Upper lobe of left lung (tissue), 6 donors: ENCODE data around the gene YDJC. TPM values are rescaled to one million over a fixed set of nuclear protein-coding genes. Genes with fewer than 3 reads are reported as not detected.

Experiments
- ATAC-seq, 2 donors: fragments of 200-7000 bp; cut with Tn5 transposase; one replicate each; pipeline ENCODE4 v1.9.1; 2022; ENCODE audit warnings: mild to moderate bottlenecking in 2 of 2, moderate library complexity in 2 of 2; ENCODE audit not compliant: low FRiP score in 2 of 2
- DNase-seq, 2 donors: peaks; one replicate each; pipeline ENCODE4 v3.0.0-alpha.2; 2019 to 2020
- H3K27ac ChIP-seq, 4 donors: fragments of 200-600 bp; sonication (generic); one replicate each; pipeline ENCODE4 v1.5.1; 2016 to 2019
- H3K27me3 ChIP-seq, 4 donors: fragments of 200-600 bp; sonication (generic); one replicate each; pipeline ENCODE4 v1.5.1; 2017 to 2019
- H3K36me3 ChIP-seq, 4 donors: fragments of 200-600 bp; sonication (generic); one replicate each; pipeline ENCODE4 v1.5.1; 2016 to 2019
- H3K4me1 ChIP-seq, 4 donors: fragments of 200-600 bp; sonication (generic); one replicate each; pipeline ENCODE4 v1.5.1; 2018 to 2019
- H3K4me3 ChIP-seq, 4 donors: fragments of 200-600 bp; sonication (generic); one replicate each; pipeline ENCODE4 v1.5.1; 2017 to 2019; ENCODE audit warnings: mild to moderate bottlenecking in 2 of 4, moderate library complexity in 1 of 4
- H3K9me3 ChIP-seq, 4 donors: fragments of 200-600 bp; sonication (generic); one replicate each; pipeline ENCODE4 v1.5.1; 2018 to 2019
- CTCF ChIP-seq, 6 experiments: fragments of 450-650 bp in 4 of 6; fragments of 200-600 bp in 2 of 6; sonication (generic) in 2 of 6; IDR thresholded peaks; one replicate each; pipeline ENCODE4 v1.5.1; 2016 to 2019; ENCODE audit warnings: antibody characterized with exemption in 6 of 6
- EP300 ChIP-seq, 4 donors: sonication (generic); formaldehyde crosslinking; IDR thresholded peaks; one replicate each; pipeline ENCODE4 v1.5.1; 2017; ENCODE audit warnings: antibody characterized with exemption in 4 of 4, control low read depth in 2 of 4
- POLR2A ChIP-seq, 4 donors: fragments of 450-650 bp; IDR thresholded peaks; one replicate each; pipeline ENCODE4 v1.5.1; 2016 to 2017; ENCODE audit warnings: antibody characterized with exemption in 4 of 4, mild to moderate bottlenecking in 2 of 4
- POLR2AphosphoS5 ChIP-seq, 2 donors: sonication (generic); formaldehyde crosslinking; IDR thresholded peaks; one replicate each; pipeline ENCODE4 v1.5.1; 2017; ENCODE audit warnings: antibody characterized with exemption in 2 of 2
- WGBS, 2 donors: methylation state at CpG; one replicate each; pipeline ENCODE4 v1.1.5; 2017 to 2018; 5-methylcytosine and 5-hydroxymethylcytosine counted together
- total RNA-seq, 6 donors: library from RNA; depleted of rRNA in 4 of 6; stranded (reverse); fragments of >200 nt in 4 of 6; gene quantifications; one replicate each; pipeline versions ENCODE4 v1.1.0 to v1.2.1, GENCODE V29; 2016 to 2021
- donor health status: DM: no; HTN: no; CAD: no; lungs with moderate emphysema.
- donor health status: DM: no; HTN: yes; CAD: no; lungs with severe emphysema.

The YDJC gene
- total RNA-seq, 6 donors from 2014 or later, result 22.2 to 47.4 (median 28.3) TPM

- H3K27ac ChIP-seq, result no peak overlapping the region
- H3K36me3 ChIP-seq, result peaks cover 12 to 66% (median 59%) of the 10 kb centered on the region in 4 donors
- ATAC-seq (no peak), DNase-seq (no peak)
- H3K27me3 ChIP-seq, result no peaks in the 10 kb centered on the region
- no peaks in the 10 kb centered on the region for H3K4me1 ChIP-seq
- 97% methylated on average over 12 of the region's 12 CpGs for WGBS, 2 donors
- TF ChIP-seq POLR2A (IDR thresholded peaks at IDR 0.05) (no peak), POLR2AphosphoS5 (IDR thresholded peaks at IDR 0.05) (no peak), CTCF (IDR thresholded peaks at IDR 0.05) (no peak), EP300 (IDR thresholded peaks at IDR 0.05) (no peak)
- no peaks in the 10 kb centered on the region for H3K9me3 ChIP-seq
- no peak overlapping the region for H3K4me3 ChIP-seq
Observed at GRCh38 chr22:21674638-21675245, 44.9 kb upstream of the YDJC start.

- no peak overlapping the region for H3K27ac ChIP-seq
- TF ChIP-seq POLR2A (IDR thresholded peaks at IDR 0.05) (no peak), EP300 (IDR thresholded peaks at IDR 0.05) (no peak), POLR2AphosphoS5 (IDR thresholded peaks at IDR 0.05) (no peak), CTCF (IDR thresholded peaks at IDR 0.05) (no peak)
- H3K9me3 ChIP-seq, result no peaks in the 10 kb centered on the region
- peaks cover 0 to 4% (median 0%) of the 10 kb centered on the region in 4 donors for H3K4me1 ChIP-seq
- no peak for DNase-seq
- no peak for ATAC-seq
- H3K27me3 ChIP-seq, result no peaks in the 10 kb centered on the region
- 94 to 98% methylated on average over 9 to 12 of the region's 12 CpGs for WGBS, 2 donors
- H3K36me3 ChIP-seq, result peaks cover 12 to 74% (median 59%) of the 10 kb centered on the region in 4 donors
- H3K4me3 ChIP-seq, result no peak overlapping the region
Observed at GRCh38 chr22:21673534-21674321, 43.9 kb upstream of the YDJC start.

- DNase-seq (no peak), ATAC-seq (no peak)
- Histone ChIP-seq H3K27me3 (no peaks in the 10 kb centered on the region), H3K4me3 (no peak overlapping the region), H3K27ac (no peak overlapping the region), H3K9me3 (no peaks in the 10 kb centered on the region), H3K4me1 (peaks cover 2 to 8% (median 3%) of the 10 kb centered on the region in 4 donors), H3K36me3 (peaks cover 12 to 74% (median 55%) of the 10 kb centered on the region in 4 donors)
- no peak for TF ChIP-seq POLR2AphosphoS5 (IDR thresholded peaks at IDR 0.05)
- no peak for TF ChIP-seq POLR2A (IDR thresholded peaks at IDR 0.05)
- TF ChIP-seq CTCF (IDR thresholded peaks at IDR 0.05), result no peak
- no peak for TF ChIP-seq EP300 (IDR thresholded peaks at IDR 0.05)
- 69 to 80% methylated on average over 6 of the region's 6 CpGs for whole genome bisulfite sequencing, 2 donors
Observed at GRCh38 chr22:21672107-21672629, 42.3 kb upstream of the YDJC start.

- WGBS, 2 donors, result 76 to 78% methylated on average over 9 of the region's 9 CpGs
- DNase-seq (no peak), ATAC-seq (no peak)
- H3K4me3 ChIP-seq, result no peak overlapping the region
- no peaks in the 10 kb centered on the region for H3K9me3 ChIP-seq
- H3K4me1 ChIP-seq, result peaks cover 10 to 22% (median 12%) of the 10 kb centered on the region in 4 donors
- H3K36me3 ChIP-seq, result peaks cover 7 to 49% (median 35%) of the 10 kb centered on the region in 4 donors
- H3K27ac ChIP-seq, result no peak overlapping the region
- no peaks in the 10 kb centered on the region for H3K27me3 ChIP-seq
- no peak for TF ChIP-seq EP300 (IDR thresholded peaks at IDR 0.05)
- no peak for TF ChIP-seq POLR2AphosphoS5 (IDR thresholded peaks at IDR 0.05)
- no peak for TF ChIP-seq CTCF (IDR thresholded peaks at IDR 0.05)
- no peak for TF ChIP-seq POLR2A (IDR thresholded peaks at IDR 0.05)
Observed at GRCh38 chr22:21669026-21669425, 39.2 kb upstream of the YDJC start.
